Dermis microvascular lymphatic vessel endothelial cell (primary cell): ENCODE measurements around the gene EGF. TPM values are rescaled to one million over a fixed set of nuclear protein-coding genes. Genes with fewer than 3 reads are reported as not detected.
"Not testable (repeated sequence)": the region's sequence is repeated elsewhere in the genome, so short reads cannot be mapped to it uniquely, and the experiment has no call there.

Source experiments
- DNase-seq, 2 donors: peaks; one replicate each; pipeline versions ENCODE4 v3.0.0 to v3.0.0-alpha.2; 2010; ENCODE audit warnings: low read depth in 2 of 2
- total RNA-seq: library from RNA; depleted of rRNA; stranded (reverse); fragments of >200 nt; gene quantifications from 2 replicates; pipeline ENCODE4 v1.2.1, GENCODE V29; 2014

The EGF gene
- total RNA-seq, 1 donor from 2014 or later, result under 0.01 TPM

- DNase-seq, result no peak
Measured at GRCh38 chr4:109914322-109914721, 1.6 kb downstream of the EGF start.

GRCh38 chr4:109915385-109916026 lies 2.8 kb downstream of the EGF start:
- DNase-seq, result no peak

GRCh38 chr4:109916027-109916409 lies 3.3 kb downstream of the EGF start:
- DNase-seq, result no peak

GRCh38 chr4:109921384-109921808 lies 8.7 kb downstream of the EGF start:
- DNase-seq, result no peak

- DNase-seq, result no peak
Measured at GRCh38 chr4:109925396-109925795, 12.7 kb downstream of the EGF start.

DNA sequence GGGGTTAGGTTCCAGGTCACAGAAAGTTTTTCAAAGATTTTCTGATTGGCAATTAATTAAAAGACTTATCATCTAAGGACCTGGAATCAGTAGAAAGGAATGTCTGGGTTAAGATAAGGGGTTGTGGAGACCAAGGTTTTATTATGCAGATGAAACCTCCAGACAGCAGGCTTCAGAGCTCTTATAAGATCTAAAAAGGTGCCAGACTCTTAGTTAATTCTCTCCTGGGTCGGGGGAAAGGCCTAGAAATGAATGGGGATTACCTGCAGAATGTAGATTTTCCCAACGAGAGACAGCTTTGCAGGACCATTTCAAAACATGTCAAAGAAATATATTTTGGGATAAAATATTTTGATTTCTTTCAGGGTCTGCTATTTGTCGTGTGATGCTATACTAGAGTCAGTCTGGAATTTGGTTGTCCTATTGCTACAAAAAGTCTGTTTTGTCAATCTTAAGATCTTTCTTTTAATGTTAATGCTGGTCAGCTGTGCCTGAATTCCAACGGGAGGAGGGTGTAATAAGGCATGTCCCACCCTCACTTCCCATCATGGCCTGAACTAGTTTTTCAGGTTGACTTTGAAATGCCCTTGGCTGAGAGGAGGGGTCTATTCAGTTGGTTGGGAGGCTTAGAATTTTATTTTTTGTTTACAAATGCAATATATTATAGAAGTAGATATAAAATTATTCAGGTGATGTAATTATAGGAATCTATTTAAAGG lies 15.8 kb downstream of the EGF start:
- DNase-seq, result no peak

GRCh38 chr4:109930464-109930863 lies 17.8 kb downstream of the EGF start:
- DNase-seq, result no peak

DNA sequence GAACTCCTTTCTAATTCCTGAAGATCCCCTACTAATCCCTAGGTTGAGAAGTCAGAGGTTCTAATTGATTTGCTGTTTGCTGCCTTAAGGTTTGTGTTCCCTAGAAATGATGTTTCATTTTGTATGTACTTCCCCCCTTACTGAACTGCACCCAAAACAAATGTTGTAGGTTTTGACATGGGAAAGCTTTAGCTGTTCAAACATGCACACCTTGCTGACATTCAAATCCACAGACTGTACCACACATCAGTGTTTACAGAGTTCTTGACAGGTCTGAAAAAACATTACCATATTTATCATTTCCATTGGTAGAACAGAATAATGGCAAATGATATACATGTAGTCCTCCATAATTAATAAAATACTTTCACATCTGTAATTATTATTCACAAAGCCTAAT lies 18.2 kb downstream of the EGF start:
- DNase-seq, result no peak

DNA sequence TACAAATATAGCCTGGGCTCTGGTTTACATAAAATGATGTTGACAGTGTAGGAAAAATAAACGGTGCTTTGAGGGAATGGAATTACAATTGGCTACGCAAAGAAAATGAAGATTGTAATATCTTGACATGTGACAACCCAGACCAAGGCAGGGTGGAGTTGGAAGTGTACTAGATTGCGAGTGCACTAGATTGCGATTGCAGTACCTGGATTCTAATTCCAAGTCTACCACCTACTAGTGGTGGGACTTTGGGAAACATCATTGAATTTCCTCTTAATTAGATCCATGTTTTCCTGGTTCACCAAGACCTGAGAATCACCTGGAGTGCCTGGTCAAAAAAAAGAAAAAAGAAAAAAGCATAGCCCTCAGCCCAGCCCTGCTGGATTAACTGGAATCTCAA lies 18.6 kb downstream of the EGF start:
- no peak for DNase-seq

GRCh38 chr4:109937352-109937751 lies 24.7 kb downstream of the EGF start:
- DNase-seq, result not testable (repeated sequence)

DNA sequence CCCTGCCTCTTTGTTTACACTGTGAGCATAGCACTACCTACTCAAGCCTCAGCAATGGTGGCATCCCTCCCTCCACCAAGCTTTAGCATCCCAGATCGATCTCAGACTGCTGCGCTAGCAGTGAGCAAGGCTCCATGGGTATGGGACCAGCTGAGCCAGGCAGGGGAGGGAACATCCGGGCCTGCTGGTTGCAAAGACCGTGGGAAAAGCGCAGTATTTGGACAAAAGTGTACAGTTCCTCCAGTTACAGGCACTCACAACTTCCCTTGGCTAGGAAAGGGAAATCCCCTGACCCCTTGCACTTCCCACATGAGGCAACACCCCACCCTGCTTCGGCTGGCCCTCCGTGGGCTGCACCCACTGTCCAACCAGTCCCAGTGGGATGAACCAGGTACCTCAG lies 26.5 kb downstream of the EGF start:
- no peak for DNase-seq

DNA sequence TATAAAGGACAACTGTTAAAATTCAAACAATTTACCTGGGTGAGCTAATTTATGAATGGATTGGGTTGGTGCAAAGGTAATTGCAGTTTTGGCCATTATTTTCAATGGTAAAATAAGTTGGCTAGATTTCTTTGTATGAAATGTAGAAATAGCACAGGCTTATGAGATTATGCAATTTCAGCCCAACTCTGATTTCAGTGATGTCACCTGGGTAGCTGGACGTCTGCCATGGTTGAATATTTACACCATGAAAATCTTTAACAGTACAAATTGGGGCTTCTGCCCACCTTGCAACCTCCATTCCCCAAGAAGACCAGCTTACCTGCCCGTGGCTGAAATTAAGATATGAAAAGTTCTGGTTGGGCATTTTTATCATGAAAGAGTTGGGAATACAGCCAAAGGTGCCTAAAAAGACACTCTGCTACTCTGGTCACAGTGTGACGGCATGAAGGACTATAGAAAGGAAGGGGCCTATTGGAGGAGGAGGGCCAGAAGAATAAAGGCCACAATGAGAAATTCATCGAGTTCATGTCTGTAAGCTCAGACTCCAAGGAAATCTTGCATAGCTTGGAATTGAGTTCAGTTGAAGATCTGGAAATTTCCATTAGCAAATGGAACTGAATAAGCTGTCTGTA lies 29.7 kb downstream of the EGF start:
- no peak for DNase-seq

GRCh38 chr4:109943745-109944144 lies 31.1 kb downstream of the EGF start:
- no peak for DNase-seq

DNA sequence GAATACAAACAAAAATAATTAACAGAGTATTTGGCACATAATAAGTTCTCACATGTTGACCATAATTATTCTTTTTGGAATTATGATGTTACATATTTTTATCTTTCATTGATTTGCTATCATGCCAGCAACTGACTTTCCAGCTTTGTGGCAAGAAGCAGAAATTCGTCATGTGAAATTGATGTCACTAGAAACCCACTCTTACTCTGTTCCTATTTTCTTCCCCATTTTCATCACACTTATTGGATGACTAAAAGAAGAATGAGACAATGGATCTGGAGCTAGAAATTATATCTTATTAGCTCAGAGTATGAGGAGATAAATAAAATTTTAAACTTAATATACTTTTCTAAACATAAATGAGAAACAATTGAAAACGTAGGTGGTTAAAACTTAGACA lies 31.9 kb downstream of the EGF start:
- no peak for DNase-seq

DNA sequence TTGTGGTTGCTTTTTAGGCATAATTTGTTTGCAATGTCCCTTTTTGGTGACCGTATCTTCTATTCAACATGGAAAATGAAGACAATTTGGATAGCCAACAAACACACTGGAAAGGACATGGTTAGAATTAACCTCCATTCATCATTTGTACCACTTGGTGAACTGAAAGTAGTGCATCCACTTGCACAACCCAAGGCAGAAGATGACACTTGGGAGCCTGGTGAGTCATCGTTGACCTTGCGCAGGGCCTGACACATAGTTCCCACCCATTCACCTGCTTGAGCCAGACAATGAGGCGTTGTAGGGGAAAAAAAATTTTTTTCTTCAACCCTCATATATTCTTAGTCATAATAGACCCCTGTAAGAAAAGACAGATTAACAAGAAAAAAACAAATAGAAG lies 32.4 kb downstream of the EGF start:
- no peak for DNase-seq

DNA sequence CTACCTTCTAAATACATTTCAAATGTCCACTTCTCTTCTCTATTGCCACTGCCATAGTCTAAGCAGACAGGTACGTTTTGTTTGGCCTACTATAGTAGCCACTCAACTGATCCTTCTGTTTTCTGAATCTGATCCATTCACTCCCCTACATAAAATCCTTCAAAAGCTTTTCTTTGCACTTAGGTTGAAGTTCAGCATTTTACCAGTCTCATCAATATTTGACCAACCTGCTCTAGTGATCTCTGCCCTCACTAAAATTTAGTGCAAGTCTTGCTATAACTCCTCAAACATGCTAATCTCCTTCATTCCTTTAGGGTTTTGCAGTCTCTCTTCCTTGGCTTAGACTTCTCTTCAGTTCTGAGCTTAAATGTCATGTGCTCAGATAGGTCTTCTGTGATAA lies 33.4 kb downstream of the EGF start:
- DNase-seq, result no peak

- DNase-seq, result peak in 1 of 2 donors; percentile 3
Measured at GRCh38 chr4:109947457-109947856, 34.8 kb downstream of the EGF start.

GRCh38 chr4:109947918-109948317 lies 35.2 kb downstream of the EGF start:
- DNase-seq, result no peak

DNA sequence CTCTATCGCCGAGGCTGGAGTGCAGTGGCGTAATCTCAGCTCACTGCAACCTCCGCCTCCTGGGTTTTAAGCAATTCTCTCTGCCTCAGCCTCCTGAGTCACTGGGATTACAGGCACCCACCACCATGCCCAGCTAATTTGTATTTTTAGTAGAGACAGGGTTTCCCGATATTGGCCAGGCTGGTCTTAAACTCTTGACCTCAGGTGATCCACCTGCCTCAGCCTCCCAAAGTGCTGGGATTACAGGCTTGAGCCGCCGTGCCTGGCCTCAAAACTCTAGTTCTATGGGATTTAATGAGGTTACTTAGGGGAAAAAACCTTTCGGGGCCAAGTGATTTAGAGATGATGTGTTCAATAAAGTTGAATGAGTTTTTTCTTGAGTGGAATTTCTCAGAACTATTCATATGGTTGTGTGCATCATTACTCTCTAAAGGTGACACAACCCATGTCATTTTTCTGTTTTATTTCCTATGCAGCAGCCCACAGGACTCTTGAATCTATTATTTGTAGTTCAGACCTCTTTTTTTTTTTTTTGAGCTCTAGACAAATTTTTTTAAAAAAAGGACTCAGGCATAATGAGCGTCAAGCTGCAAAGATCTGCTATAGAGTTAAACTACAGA lies 36.5 kb downstream of the EGF start:
- DNase-seq, result not testable (repeated sequence)

DNA sequence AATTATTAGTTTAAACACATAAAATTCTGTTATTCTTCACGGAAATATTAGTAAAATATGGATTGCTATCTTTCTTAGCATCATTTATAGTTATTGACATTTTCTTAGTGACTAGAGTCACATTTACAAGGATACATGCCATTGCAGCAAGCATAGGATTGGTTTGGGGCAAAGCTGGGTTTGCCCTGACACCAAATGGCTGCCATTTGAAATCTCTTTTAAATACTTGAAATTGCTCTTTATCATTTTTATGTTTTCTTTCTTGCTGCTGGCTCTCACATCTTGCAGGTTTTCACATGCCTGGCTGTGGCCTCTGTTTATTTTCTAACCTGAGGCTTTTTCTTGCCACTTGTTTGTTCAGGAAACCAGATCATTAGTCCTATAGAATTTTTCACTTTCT lies 39.9 kb downstream of the EGF start:
- no peak for DNase-seq

DNA sequence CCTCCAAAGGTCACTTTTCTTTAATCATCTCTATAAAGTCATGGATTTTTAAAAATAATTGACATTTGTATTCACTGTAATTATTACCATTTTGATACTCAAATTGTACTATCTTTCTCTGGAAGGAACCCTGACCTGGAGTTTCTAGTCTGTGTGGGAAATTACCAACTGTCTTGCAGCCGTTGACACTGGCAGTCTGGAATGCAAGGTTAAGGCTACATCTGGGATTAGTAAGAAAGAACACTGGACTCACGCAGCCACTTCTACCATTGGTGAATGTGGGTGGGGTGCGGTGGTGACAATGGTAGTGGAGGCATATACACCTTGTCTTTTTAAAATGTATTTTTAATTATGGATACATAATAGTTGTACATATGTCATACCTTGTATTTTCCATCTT lies 40.9 kb downstream of the EGF start:
- DNase-seq, result no peak

GRCh38 chr4:109955146-109955545 lies 42.5 kb downstream of the EGF start:
- DNase-seq, result no peak

DNA sequence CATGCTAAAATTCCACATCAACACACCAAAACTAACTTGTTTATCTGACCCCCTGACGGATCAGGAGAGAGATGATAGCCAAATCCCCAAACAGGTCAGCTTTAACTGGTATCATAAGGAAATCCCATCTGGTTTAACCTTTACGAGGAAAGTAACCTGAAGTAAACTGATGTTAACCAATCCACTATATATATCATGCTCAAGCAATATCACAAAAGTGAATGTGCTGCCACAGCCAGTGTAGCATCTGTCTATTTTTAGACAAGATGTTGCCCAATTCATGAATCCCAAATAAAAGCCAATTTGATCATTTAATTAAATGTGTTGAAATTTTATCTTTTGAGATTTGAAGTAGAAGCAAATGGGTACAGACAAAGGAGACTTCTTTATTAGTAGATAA lies 44.5 kb downstream of the EGF start:
- DNase-seq, result no peak
